SU-DHL-6 (cell line): ENCODE data around the gene NEIL3.

Experiments
- H2AFZ ChIP-seq: fragments of 200-600 bp; sonication (generic); 2 replicates; pipeline ENCODE4 v1.6.1; 2014; ENCODE audit warnings: low read depth, mild to moderate bottlenecking, moderate library complexity, mixed read lengths, antibody characterized with exemption, low read length; ENCODE audit not compliant: severe bottlenecking
- H3F3A ChIP-seq: fragments of 200-600 bp; shearing (Covaris generic); 2 replicates; pipeline ENCODE4 v1.6.0; 2016; ENCODE audit warnings: antibody characterized with exemption, mild to moderate bottlenecking; ENCODE audit not compliant: insufficient read depth
- H3K27ac ChIP-seq: fragments of 200-600 bp; sonication (generic); 2 replicates; pipeline ENCODE4 v1.5.1; 2016; ENCODE audit warnings: low read depth, mild to moderate bottlenecking, low read length, moderate library complexity, mixed read lengths
- H3K27me3 ChIP-seq: fragments of 200-600 bp; sonication (generic), shearing (Covaris generic); 2 replicates; pipeline ENCODE4 v1.6.0; 2014; ENCODE audit warnings: mild to moderate bottlenecking, low read length
- H3K36me3 ChIP-seq: fragments of 200-600 bp; sonication (generic); 2 replicates; pipeline ENCODE4 v1.6.1; 2014; ENCODE audit warnings: mild to moderate bottlenecking, low read length, mixed read lengths
- H3K4me2 ChIP-seq: fragments of 300-600, 200-600 bp; shearing (Covaris generic), sonication (generic); 2 replicates; pipeline ENCODE4 v1.6.0; 2014; ENCODE audit warnings: low read length, low read depth, mild to moderate bottlenecking; ENCODE audit not compliant: poor library complexity, severe bottlenecking
- H3K4me3 ChIP-seq: fragments of 200-600 bp; sonication (generic); 2 replicates; pipeline ENCODE4 v1.5.1; 2014; ENCODE audit warnings: antibody characterized with exemption, low read length, mild to moderate bottlenecking, mixed read lengths; ENCODE audit not compliant: insufficient read depth, poor library complexity, severe bottlenecking
- H3K79me2 ChIP-seq: fragments of 200-600 bp; sonication (generic); 2 replicates; pipeline ENCODE4 v1.6.1; 2014; ENCODE audit warnings: mild to moderate bottlenecking, low read length, moderate library complexity; ENCODE audit not compliant: insufficient read depth
- H3K9ac ChIP-seq: fragments of 200-600 bp; sonication (generic); 2 replicates; pipeline ENCODE4 v1.7.0; 2014; ENCODE audit warnings: mild to moderate bottlenecking, low read length
- H3K9me2 ChIP-seq: fragments of 200-600 bp; sonication (generic); replicated peaks from 2 replicates; pipeline ENCODE4 v1.6.1; 2014; ENCODE audit warnings: low read length; ENCODE audit not compliant: insufficient read depth
- H3K9me3 ChIP-seq: fragments of 200-600 bp; sonication (generic); 2 replicates; pipeline ENCODE4 v1.6.1; 2014; ENCODE audit warnings: low read length, mixed read lengths; ENCODE audit not compliant: insufficient read depth
- H4K20me1 ChIP-seq: fragments of 200-600 bp; sonication (generic); 2 replicates; pipeline ENCODE4 v1.6.1; 2014; ENCODE audit warnings: low read depth, mild to moderate bottlenecking, antibody characterized with exemption, low read length, moderate library complexity, mixed read lengths
- EZH2phosphoT487 ChIP-seq: fragments of 200-600 bp; sonication (generic), shearing (Covaris generic); conservative IDR thresholded peaks from 2 replicates; pipeline ENCODE4 v1.6.1; 2018; ENCODE audit warnings: mild to moderate bottlenecking, antibody characterized with exemption, low read length, moderate library complexity, mixed read lengths
- TF ChIP-seq, protein P1 (sequence below): fragments of 200-600 bp; sonication (generic); IDR thresholded peaks from one replicate; pipeline ENCODE4 v1.5.1; 2017; ENCODE audit warnings: antibody characterized with exemption, mild to moderate bottlenecking, low read length, moderate library complexity; ENCODE audit not compliant: insufficient read depth, poor library complexity, severe bottlenecking

The NEIL3 gene

DNA sequence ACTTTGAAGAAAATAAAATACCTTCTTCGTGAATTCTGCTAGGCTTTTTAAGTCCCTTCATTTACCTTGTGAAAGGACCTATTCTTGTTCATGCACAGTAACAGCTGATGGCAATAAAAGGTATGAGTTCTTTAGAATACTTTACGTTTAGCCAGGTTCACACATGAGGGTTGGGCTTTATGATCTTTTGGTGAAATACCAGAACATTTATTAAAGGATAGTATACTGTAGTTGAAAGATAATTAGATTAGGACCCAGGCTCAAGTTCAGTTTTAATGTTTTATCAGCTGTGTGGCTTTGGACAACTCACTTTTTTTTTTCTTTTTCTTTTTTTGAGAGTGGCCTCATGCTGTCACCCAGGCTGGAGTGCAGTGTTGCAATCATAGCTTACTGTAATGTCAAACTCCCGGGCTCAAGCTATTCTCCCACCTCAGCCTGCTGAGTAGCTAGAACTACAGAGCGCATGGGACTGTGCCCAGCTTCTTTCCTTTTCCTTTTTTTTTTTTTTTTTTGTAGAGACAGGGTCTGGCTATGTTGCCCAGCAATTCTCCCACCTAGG, 28.2 kb upstream of the NEIL3 start:
- no peak overlapping the region for H3K27ac ChIP-seq
- TF ChIP-seq, protein P1, sequence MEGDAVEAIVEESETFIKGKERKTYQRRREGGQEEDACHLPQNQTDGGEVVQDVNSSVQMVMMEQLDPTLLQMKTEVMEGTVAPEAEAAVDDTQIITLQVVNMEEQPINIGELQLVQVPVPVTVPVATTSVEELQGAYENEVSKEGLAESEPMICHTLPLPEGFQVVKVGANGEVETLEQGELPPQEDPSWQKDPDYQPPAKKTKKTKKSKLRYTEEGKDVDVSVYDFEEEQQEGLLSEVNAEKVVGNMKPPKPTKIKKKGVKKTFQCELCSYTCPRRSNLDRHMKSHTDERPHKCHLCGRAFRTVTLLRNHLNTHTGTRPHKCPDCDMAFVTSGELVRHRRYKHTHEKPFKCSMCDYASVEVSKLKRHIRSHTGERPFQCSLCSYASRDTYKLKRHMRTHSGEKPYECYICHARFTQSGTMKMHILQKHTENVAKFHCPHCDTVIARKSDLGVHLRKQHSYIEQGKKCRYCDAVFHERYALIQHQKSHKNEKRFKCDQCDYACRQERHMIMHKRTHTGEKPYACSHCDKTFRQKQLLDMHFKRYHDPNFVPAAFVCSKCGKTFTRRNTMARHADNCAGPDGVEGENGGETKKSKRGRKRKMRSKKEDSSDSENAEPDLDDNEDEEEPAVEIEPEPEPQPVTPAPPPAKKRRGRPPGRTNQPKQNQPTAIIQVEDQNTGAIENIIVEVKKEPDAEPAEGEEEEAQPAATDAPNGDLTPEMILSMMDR, result no peak

DNA sequence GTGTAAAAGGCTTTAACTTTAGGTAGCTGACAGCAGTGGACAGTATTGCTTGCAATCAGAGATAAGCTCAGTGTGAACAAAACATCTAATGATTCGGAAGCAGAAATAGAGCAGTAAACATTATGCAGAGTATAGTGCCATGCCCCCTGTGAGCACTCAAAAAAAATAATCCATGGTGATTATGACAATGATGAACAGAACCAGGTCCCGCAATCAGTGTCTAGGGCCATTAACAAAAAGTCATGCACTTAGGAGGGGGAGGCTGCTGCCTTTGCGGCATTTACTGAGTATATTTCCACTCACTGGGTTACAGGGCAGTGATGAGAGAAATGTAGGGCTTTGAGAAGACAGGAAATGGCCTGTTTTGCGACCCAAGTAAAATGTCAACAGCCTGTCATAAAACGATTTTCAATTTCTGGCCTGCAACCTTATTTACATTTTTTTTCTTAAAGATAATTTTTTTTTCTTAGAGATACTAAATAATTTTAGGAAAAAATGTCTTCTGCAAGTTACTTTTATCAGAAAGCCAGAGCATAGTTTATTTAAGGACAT, 27.3 kb upstream of the NEIL3 start:
- no peaks in the 10 kb centered on the region for H3K27me3 ChIP-seq
- H3K9me2 ChIP-seq, result no peaks in the 10 kb centered on the region
- TF ChIP-seq EZH2phosphoT487, result no peak
- TF ChIP-seq, protein P1, result no peak
- H4K20me1 ChIP-seq, result no peaks in the 10 kb centered on the region
- H3K27ac ChIP-seq, result no peak overlapping the region
- H3K4me2 ChIP-seq, result no peak overlapping the region
- no peaks in the 10 kb centered on the region for H3K9me3 ChIP-seq
- no peak overlapping the region for H3K4me3 ChIP-seq
- no peak overlapping the region for H2AFZ ChIP-seq
- H3K36me3 ChIP-seq, result no peaks in the 10 kb centered on the region
- no peak overlapping the region for H3K9ac ChIP-seq
- no peaks in the 10 kb centered on the region for H3F3A ChIP-seq
- H3K79me2 ChIP-seq, result no peaks in the 10 kb centered on the region

More for the DNA sequence above, 28.2 kb upstream of the NEIL3 start:
- Histone ChIP-seq H3K79me2 (no peaks in the 10 kb centered on the region), H3K27me3 (no peaks in the 10 kb centered on the region), H3F3A (no peaks in the 10 kb centered on the region), H3K4me2 (no peak overlapping the region), H3K9me3 (no peaks in the 10 kb centered on the region), H3K9ac (no peak overlapping the region), H3K9me2 (no peaks in the 10 kb centered on the region), H3K36me3 (no peaks in the 10 kb centered on the region), H2AFZ (no peak overlapping the region), H3K4me3 (no peak overlapping the region), H4K20me1 (no peaks in the 10 kb centered on the region)

DNA sequence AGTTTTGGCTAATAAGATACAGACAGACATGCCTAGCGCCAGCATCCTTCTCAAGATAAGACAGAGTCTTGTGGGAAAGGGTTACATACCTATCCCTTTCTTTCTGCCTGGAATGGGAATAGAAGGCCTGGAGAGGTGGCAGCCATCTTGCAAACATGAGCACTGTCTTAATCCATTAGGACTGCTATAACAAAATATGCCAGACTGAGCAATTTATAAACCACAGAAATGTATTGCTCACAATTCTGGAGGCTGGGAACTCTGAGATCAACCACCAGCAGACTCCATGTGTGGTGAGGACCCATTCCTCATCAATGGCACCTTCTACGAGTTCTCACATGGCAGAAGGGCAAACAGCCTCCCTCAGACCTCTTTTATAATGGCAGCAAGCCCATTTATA, 26.5 kb upstream of the NEIL3 start:
- Histone ChIP-seq H3K9me3 (no peaks in the 10 kb centered on the region), H2AFZ (no peak overlapping the region), H3K36me3 (no peaks in the 10 kb centered on the region), H3K27ac (no peak overlapping the region), H3K9me2 (no peaks in the 10 kb centered on the region), H3K9ac (no peak overlapping the region), H3K27me3 (no peaks in the 10 kb centered on the region), H3K4me2 (no peak overlapping the region), H3K4me3 (no peak overlapping the region), H4K20me1 (no peaks in the 10 kb centered on the region), H3K79me2 (no peaks in the 10 kb centered on the region), H3F3A (no peaks in the 10 kb centered on the region)
- no peak for TF ChIP-seq EZH2phosphoT487
- TF ChIP-seq, protein P1, result no peak
